ENCODE measurements around the gene SAP30BP.

The SAP30BP gene

DNA sequence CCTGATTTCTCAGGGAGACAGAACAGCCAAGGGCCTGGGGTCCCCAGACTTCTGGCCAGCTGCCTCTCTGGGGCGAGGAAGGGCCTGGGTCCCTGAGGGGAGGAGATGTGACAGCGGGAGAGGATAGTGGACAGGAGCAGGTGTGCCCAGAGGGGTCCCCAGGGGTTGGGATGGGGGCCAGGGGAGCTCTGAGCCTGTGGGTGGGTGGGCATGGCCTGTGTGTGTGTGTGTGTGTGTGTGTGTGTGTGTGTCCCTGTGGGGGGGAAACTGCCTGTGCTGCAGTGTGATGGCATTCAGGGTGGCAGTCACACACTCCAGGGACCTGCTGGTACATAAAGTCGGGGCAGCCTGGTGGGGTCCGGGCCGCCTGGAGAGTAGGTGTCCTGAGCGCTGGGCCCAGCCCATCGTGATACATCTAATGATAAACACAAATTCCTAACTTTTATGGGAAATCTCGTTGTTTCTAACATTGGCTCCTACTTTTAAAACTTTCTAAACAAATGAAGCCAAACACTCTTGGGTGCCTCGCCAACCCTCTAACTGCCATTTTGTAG lies 55.5 kb downstream of the SAP30BP start:
- no peak for DNase-seq

DNA sequence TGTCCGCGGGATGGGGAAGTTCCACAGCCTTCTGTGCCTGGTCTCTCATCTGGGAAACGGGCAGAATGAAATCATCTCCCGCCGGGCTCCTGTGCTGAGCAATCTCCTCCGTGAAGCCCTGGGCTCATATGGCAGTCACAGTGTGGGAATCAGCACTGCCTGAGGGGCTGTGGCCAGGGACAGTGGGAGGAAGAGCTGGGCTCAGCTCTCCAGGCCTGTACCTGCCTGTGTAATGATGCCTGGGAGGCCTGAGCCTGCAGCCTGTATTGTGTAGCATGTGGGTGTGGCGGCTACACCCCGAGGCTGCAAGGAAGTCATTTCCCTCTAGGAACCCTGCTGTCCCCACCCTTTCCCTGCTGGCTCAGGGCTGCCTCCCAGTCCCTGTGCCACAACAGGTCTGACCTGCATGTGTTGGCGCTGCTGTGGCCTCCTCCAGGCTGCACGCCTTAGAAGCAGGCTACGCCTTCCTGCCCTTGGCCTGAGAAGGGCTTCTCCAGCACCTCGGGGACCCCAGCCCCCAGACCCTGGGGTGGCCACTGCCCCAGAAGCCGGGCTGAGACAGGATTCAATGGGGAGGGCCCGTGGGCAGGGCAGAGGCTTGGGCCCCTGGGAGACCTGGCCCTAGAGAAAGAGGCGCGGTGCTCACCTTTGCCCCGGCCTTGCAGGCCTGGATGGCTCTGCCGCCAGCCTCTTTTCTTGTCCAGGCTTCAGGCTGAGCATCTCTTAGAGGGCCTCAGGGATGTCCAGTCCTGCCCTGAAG lies 56.2 kb downstream of the SAP30BP start:
- no peak for DNase-seq

DNA sequence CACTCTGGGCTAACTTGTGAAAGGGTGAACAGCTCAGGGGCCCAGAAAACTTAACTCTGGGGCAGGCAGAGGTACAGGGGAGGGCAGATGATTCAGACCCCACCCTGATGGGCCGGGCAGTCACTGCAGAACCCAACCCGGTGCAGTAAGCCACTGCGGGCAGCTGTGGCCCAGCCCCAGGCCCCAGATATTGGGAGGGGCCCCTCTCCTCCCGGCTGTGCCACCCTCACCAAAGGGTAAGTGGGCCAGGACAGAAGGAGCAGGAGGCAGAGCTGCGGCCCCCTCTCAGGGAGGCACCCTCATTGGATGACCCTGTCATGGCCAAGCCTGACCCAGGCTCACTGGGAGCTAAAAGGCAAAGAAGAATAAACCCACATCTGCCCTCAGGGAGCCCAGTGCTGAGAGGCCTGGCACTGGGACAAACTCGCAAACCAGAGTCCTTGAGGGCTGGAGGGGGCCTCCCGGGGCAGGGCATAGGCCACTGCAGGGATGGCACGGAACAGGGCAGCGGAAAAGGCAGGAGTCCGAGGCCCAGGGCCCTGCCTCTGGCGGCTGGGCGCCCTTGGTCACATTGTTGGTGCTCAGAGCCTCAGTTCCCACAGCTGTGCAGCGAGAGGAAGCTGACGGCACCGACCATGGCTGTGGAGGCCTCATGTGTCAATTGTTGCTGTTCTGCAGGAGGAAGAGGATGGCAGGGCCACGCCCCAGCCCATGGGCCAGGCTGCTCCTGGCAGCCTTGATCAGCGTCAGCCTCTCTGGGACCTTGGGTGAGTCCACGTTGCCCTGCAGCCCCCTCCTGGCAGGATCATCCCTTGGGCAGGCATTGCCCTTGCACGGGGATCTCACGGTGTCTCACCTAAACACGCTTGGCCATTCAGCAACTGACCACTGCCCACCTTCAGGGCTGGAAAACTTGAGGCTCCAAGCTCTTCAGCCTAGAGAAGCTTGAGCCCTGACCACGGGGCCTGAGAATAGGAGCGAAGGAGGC lies 57.2 kb downstream of the SAP30BP start:
- no peak for DNase-seq

DNA sequence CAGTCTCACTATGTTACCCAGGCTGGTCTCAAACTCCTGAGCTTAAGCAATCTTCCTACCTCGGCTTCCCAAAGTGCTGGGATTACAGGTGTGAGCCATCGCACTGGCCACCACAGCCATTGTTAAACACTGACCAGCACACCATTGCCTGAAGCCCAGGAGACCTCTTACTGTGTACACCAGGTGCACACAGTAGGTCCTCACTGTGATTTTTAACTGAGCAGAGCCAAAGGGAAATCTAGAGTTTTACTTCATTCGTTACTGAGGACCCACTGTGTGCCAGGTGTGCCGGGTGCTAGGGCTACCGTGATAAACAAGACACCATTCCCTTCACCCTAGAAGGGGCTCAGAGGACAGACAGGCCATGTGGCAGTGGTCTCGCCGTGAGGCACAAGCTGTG lies 58.4 kb downstream of the SAP30BP start:
- DNase-seq, result no peak

DNA sequence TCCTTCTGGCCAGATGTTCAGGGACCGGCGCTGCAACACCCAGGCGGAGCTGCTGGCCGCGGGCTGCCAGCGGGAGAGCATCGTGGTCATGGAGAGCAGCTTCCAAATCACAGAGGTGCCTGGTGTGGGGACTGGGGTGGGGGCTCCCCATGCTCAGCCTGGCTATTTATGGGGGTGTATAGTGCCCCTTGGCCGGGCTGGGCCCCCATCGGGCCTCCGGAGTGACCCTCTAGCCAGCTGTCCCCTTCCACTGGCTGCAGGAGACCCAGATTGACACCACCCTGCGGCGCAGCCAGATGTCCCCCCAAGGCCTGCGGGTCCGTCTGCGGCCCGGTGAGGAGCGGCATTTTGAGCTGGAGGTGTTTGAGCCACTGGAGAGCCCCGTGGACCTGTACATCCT lies 60.3 kb downstream of the SAP30BP start:
- DNase-seq, result no peak

DNA sequence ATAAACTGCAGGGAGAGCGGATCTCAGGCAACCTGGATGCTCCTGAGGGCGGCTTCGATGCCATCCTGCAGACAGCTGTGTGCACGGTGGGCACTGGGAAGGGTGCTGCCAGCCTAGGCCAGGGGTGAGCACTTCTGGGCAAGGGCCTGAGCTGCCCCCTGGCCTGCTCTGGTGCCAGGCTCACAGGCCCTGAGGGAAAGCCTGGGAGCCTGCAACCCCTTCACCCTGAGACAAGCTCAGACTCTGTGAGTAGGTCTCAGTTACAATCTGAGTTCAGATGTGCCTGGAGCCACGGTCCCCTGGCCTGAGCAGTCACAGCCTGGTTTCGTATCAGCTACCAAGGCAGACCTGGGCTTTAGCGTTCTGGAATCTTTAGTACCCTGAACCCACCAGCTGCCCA lies 62.2 kb downstream of the SAP30BP start:
- no peak for DNase-seq

DNA sequence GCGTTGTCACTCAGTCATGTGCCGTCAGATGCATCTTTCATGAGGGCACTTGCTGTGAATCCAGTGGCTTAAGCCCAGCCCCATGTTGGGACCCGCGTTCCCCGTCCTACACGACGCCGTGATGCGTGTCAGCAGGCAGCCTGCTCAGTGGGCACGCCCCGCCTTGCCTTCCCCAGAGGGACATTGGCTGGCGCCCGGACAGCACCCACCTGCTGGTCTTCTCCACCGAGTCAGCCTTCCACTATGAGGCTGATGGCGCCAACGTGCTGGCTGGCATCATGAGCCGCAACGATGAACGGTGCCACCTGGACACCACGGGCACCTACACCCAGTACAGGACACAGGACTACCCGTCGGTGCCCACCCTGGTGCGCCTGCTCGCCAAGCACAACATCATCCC lies 62.9 kb downstream of the SAP30BP start:
- DNase-seq, result no peak

DNA sequence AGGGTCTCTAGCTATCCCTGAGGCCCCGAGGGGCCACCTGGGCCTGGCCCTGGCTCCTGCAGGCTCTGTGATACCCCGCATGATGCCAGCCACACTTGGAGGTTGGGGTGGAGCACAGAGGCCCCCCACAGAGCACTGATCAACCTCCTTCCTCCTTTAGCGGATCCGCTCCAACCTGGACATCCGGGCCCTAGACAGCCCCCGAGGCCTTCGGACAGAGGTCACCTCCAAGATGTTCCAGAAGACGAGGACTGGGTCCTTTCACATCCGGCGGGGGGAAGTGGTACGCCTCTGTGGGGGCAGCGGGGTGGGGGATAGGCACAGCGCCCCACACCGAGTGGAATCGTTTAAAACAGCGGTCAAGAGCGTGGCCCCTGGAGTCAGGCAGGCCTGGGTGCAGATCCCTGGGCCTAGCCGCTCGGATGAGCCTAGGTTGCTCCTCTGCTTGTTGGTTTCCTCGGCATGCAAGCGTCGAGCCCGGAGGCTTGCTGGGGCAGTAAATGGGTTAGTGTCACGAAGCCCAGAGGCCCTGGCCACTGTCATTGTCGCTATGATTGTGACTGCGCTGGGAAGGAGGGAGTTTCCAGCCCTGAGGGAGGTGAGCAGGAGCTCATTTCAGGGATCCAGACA lies 64.1 kb downstream of the SAP30BP start:
- DNase-seq, result no peak

DNA sequence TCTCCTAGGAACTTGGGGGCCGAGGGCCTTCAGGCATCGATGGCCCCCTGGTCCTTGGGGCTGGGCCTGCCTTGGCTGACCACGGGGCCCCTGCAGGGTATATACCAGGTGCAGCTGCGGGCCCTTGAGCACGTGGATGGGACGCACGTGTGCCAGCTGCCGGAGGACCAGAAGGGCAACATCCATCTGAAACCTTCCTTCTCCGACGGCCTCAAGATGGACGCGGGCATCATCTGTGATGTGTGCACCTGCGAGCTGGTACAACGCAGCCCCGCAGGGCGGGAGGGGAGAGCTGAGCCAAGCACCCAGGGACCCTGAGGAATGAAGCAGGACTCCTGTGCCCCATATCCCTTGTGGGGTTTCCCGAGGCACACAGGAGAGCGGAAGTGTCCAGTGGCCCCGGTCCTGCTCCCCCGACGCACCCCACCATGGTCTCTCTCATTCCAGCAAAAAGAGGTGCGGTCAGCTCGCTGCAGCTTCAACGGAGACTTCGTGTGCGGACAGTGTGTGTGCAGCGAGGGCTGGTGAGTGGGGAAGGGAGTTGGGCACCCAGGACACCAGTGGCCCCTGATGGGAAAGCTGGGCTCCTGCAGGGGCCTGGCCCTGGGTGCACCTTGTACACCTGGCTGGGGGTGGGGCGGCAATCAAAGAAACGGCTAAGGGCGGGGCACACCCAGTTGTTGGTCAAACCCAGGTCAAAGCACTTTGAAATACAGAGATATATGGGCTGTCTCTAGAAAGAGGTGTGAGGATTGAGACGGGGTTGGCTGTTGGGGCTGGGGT lies 64.8 kb downstream of the SAP30BP start:
- DNase-seq, result no peak

DNA sequence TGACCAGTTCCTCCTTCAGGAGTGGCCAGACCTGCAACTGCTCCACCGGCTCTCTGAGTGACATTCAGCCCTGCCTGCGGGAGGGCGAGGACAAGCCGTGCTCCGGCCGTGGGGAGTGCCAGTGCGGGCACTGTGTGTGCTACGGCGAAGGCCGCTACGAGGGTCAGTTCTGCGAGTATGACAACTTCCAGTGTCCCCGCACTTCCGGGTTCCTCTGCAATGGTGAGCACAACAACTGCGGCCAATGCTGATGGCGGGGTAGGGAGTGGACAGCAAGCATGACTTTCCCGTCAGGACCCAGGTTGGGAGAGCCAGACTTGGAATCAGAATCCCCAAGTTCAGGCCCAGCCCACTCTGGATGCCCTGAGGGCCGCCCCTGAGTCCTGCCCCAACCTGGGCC lies 66.3 kb downstream of the SAP30BP start:
- no peak for DNase-seq

DNA sequence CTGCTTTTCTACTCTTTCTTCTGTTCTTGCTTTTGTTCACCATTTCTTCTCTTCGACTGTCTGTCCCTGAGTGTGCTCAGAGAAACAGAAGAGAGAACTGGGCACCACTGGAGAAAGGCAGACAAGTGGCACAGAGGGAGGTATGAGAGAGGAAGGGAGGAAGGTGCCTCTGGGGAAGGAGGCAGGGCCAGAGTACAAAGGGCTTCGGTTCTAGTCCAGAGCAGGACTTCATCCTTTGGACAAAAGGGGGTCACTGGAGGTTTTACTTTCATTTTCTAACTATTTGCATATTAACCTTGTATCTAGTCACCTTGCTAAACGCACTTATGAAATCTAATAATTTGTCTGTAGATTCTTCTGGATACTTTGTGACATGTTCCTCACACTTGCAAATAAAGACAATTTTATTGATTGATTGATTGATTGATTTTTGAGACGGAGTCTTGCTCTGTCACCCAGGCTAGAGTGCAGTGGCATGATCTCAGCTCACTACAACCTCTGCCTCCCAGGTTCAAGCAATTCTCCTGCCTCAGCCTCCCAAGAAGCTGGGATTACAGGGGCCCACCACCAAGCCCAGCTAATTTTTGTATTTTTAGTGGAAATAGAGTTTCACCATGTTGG lies 67.6 kb downstream of the SAP30BP start:
- DNase-seq, result no peak

DNA sequence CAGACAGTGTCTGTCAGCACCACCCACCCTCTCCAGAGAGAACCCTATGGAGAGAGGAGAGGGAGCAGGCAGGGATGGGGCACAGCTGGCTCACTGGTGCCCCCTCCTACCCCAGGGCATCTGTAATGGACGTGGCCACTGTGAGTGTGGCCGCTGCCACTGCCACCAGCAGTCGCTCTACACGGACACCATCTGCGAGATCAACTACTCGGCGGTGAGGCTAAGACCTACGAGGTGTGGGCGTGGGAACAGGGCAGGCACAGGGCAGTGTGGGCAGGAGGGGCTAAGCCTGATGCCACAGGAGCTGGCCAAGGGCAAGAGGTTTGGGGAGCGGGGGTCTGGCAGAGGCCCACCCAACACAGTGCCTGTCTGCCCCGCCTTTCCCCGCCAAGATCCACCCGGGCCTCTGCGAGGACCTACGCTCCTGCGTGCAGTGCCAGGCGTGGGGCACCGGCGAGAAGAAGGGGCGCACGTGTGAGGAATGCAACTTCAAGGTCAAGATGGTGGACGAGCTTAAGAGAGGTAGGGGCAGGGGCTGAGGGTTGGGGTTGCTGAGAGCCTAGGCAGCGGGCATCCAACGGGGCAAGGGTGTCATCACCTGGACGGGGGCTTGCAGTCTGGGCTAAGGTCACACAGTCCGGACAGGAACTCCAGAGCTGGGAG lies 69.2 kb downstream of the SAP30BP start:
- DNase-seq, result no peak

DNA sequence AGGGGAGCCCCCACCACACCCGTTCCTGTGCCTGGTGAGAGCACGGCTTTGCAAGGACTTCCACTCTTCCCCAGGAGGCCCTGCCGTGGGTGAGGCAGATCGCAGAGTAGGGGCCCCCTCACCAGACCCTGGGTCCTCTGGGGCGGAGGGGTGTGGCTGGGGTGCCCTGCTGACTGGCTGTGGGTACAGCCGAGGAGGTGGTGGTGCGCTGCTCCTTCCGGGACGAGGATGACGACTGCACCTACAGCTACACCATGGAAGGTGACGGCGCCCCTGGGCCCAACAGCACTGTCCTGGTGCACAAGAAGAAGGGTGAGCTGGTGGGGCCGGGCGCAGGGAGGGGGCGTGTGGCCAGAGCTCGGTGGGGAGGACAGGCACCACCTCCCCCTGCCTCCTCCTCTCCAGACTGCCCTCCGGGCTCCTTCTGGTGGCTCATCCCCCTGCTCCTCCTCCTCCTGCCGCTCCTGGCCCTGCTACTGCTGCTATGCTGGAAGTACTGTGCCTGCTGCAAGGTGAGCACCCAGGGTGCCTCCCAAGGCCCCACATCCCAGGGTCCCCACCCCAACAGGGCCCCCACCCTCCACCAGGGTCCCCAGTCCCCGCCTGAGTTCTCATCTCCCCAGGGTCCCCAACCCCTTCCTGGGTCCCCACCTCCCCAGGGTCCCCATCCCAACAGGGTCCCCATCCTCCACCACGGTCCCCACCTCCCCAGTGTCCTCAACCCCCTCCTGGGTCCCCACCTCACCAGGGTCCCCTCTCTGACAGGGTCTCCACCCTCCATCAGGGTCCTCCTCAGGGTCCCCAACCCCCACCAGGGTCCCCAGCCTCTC lies 70.2 kb downstream of the SAP30BP start:
- no peak for DNase-seq

DNA sequence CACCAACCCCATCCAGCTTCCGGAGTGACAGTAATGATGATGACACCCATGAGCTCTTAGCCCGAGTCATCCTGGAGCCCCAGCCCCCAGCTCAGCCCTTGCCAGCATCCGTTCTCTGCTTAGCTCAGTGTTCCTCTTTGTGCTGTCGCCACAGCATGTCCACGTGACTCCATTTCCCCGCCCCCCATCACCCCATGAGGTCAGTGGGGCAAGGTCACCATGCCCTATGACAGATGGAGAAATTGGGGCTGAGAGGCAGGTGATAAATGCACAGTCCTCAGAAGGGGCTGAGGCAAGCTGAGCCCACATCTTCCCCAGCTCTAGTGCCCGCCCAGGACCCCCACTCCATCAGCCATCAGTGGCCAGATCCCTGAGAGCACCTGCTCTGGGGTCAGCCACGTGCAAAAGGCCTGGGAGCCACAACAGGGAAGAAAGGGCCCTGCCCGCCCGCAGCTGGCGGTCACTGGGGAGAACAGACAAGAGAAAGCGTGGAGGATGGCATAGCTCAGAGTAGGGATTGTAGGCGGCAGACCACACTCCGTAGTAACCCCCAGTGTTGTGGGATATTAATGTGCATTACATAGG lies 71.2 kb downstream of the SAP30BP start:
- DNase-seq, result no peak

DNA sequence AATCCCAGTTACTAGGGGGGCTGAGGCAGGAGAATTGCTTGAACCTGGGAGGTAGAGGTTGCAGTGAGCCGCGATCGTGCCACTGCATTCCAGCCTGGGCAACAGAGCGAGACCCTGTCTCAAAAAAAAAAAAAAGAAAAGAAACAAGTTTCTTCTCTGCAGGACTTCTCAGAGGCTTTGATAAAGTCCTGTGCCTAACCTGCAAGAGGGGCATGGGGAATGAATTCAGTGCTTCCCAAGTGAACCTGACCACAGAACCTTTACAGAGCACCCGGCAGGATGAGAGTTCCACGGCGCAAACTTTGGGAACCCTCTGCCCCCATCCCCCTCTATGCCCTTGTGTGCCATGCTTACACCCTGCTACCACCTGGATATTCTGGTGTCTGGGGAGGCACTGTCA lies 72.0 kb downstream of the SAP30BP start:
- DNase-seq, result no peak

DNA sequence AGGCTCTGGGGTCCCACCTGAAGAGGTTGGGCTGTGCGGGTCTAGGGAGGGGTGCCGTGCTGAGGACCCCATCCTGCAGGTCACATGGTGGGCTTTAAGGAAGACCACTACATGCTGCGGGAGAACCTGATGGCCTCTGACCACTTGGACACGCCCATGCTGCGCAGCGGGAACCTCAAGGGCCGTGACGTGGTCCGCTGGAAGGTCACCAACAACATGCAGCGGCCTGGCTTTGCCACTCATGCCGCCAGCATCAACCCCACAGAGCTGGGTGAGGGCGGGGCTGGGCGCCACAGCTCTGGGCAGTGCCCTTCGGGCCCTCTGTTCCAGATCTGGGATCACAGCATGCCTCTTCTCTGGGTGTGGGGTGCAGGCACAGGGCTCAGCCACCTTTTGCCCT lies 72.7 kb downstream of the SAP30BP start:
- no peak for DNase-seq

DNA sequence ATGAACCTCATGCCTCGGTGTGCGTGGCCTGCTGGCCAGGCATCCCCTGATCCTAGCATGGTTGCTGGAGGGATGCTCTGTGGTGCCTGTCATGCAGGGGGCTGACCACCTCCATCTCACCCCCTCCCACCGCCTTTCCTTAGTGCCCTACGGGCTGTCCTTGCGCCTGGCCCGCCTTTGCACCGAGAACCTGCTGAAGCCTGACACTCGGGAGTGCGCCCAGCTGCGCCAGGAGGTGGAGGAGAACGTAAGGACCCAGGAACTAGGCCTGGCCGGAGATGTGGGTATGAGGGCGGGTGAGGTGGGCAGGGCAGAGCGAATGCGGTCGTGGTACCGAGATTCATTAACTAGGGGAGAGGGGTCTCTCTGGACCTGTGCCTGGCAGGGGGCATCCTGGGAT lies 73.1 kb downstream of the SAP30BP start:
- DNase-seq, result no peak

DNA sequence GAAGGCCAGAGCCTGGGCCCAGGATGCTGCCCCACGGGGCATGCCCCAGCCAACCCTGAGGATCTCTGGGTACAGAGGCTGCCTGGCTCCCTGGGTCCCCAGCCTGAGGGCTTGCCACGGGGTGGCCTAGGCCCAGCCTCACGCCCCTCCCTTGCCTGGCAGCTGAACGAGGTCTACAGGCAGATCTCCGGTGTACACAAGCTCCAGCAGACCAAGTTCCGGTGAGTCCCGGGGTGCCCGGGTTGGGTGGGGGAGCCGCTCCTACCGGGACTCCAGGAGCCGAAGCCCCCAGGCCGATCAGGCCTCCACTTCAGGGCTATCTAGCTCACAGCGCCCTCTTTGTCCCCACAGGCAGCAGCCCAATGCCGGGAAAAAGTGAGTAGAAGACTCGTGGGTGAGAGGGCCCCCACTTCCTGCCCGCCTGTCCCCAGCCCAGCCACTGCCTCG lies 73.5 kb downstream of the SAP30BP start:
- DNase-seq, result no peak

DNA sequence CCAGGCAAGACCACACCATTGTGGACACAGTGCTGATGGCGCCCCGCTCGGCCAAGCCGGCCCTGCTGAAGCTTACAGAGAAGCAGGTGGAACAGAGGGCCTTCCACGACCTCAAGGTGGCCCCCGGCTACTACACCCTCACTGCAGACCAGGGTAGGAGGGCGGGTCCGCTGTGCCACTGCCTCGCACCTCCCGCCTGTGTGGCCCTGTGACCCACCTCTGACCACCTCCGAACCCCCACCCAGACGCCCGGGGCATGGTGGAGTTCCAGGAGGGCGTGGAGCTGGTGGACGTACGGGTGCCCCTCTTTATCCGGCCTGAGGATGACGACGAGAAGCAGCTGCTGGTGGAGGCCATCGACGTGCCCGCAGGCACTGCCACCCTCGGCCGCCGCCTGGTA lies 75.2 kb downstream of the SAP30BP start:
- DNase-seq, result no peak

DNA sequence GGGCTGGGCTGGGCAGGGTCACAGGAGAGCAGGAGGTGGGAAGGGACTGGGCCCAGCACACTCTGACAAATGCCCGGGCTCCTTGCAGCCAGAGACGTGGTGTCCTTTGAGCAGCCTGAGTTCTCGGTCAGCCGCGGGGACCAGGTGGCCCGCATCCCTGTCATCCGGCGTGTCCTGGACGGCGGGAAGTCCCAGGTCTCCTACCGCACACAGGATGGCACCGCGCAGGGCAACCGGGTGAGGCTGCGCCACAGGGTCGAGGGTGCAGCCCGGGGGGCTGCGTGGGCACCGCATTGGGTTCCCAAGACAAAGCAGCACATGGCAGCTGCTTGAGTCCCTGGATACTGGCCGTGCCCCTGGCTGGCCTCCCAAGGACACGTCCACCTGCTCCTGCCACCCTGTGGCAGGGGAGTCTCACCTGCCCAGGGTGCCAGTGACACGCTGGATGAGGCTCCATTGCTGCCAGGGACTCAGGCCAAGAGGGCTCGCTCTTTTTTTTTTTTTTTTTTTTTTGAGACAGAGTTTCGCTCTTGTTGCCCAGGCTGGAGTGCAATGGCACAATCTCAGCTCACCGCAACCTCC lies 76.6 kb downstream of the SAP30BP start:
- DNase-seq, result no peak

Data from NCI-H524 (cell line).